Measurements from ENCODE around the gene GUCY1A1.

DNA sequence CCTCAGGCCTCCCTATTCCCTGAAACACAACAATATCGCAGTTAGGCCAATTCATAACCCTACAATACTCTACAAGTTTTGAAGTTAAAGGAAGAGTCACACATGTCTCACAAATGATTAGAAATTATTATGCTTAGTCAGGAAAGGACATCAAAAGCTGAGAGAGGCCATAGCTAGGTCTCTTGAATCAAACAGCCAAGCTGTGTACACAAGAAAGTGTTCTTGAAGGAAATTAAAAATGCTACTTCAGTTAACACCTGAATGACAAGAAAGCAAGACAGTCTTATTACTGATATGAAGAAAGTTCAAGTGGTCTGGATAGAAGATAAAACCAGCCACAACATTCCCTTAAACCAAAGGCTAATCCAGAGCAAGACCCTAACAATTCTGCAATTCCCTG, 23.6 kb upstream of the GUCY1A1 start:
- TF ChIP-seq, protein P1, sequence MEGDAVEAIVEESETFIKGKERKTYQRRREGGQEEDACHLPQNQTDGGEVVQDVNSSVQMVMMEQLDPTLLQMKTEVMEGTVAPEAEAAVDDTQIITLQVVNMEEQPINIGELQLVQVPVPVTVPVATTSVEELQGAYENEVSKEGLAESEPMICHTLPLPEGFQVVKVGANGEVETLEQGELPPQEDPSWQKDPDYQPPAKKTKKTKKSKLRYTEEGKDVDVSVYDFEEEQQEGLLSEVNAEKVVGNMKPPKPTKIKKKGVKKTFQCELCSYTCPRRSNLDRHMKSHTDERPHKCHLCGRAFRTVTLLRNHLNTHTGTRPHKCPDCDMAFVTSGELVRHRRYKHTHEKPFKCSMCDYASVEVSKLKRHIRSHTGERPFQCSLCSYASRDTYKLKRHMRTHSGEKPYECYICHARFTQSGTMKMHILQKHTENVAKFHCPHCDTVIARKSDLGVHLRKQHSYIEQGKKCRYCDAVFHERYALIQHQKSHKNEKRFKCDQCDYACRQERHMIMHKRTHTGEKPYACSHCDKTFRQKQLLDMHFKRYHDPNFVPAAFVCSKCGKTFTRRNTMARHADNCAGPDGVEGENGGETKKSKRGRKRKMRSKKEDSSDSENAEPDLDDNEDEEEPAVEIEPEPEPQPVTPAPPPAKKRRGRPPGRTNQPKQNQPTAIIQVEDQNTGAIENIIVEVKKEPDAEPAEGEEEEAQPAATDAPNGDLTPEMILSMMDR (IDR thresholded peaks at IDR 0.05), result no peak
- no peak for TF ChIP-seq POLR2AphosphoS5 (IDR thresholded peaks at IDR 0.05)
